Stomach smooth muscle (tissue), 2 donors: Measurements from ENCODE around the gene CUL9.

ENCODE experiments used
- H3K27ac ChIP-seq: one replicate; pipeline ENCODE4 v1.7.0; 2013; ENCODE audit warnings: mild to moderate bottlenecking, low read length, inconsistent platforms
- H3K27me3 ChIP-seq, 2 donors: one replicate each; pipeline ENCODE4 v1.7.0; 2013; ENCODE audit warnings: low read length in 2 of 2; ENCODE audit not compliant: insufficient read depth in 2 of 2, control insufficient read depth in 1 of 2
- H3K36me3 ChIP-seq, 2 donors: one replicate each; pipeline ENCODE4 v1.7.0; 2013; ENCODE audit warnings: low read length in 2 of 2; ENCODE audit not compliant: control insufficient read depth in 2 of 2, insufficient read depth in 2 of 2
- H3K4me1 ChIP-seq: one replicate; pipeline ENCODE4 v1.7.0; 2013; ENCODE audit warnings: low read length; ENCODE audit not compliant: control insufficient read depth, insufficient read depth
- H3K4me3 ChIP-seq, 2 donors: one replicate each; pipeline ENCODE4 v1.7.0; 2013; ENCODE audit warnings: low read length in 2 of 2
- H3K9ac ChIP-seq, 2 donors: one replicate each; pipeline ENCODE4 v1.7.0; 2013; ENCODE audit warnings: low read length in 2 of 2, mild to moderate bottlenecking in 1 of 2
- H3K9me3 ChIP-seq, 2 donors: one replicate each; pipeline ENCODE4 v1.7.0; 2013; ENCODE audit warnings: low read length in 2 of 2; ENCODE audit not compliant: control insufficient read depth in 2 of 2
- donor health status: healthy.
- donor health status: Pancreatic carcinoma.

The CUL9 gene

DNA sequence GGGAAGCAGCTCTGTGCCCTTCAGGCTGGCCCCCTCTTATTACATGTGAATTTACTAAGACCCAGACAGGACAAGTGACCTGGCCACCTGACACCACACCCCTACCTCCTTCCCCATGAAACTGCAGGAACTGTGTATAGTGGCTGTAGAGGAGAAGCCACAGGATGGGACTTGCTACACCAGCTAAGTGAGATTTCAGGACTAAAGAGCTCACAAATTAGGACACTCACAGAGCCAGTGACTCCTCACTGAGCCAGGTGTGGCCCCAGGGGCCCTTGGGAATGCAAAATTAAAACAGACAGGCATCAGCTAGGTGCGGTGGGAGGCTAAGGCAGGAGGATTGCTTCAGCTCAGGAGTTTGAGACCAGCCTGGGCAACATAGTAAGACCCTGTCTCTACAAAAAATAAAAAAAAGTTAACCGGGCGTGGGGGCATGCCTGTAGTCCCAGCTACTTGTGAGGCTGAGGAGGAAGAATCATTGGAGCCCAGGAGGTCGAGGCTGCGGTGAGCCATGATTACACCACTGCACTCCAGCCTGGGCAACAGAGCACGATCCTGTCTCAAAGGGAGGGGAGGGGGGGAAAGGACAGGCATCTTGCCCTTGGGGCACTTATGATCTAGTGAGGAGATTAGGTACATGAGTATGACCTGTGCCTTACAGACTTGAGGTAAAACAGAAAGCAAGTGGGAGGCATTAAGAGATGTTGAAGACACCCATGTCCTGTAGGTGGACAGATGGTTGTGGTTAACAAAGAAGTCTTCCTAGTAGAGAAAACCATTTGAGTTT, 34.1 kb upstream of the CUL9 start:
- H3K4me1 ChIP-seq: peaks cover 10% of the 10 kb centered on the region
- H3K9me3 ChIP-seq: no peaks in the 10 kb centered on the region
- no peak overlapping the region for H3K9ac ChIP-seq
- no peak overlapping the region for H3K27ac ChIP-seq
- no peak overlapping the region for H3K4me3 ChIP-seq
- no peaks in the 10 kb centered on the region for H3K27me3 ChIP-seq
- H3K36me3 ChIP-seq: no peaks in the 10 kb centered on the region

GRCh38 chr6:43149265-43149664, 32.7 kb upstream of the CUL9 start:
- H3K36me3 ChIP-seq: no peaks in the 10 kb centered on the region
- no peaks in the 10 kb centered on the region for H3K27me3 ChIP-seq
- H3K4me1 ChIP-seq: no peaks in the 10 kb centered on the region
- no peaks in the 10 kb centered on the region for H3K9me3 ChIP-seq
- H3K4me3 ChIP-seq: no peak overlapping the region
- no peak overlapping the region for H3K27ac ChIP-seq
- no peak overlapping the region for H3K9ac ChIP-seq

DNA sequence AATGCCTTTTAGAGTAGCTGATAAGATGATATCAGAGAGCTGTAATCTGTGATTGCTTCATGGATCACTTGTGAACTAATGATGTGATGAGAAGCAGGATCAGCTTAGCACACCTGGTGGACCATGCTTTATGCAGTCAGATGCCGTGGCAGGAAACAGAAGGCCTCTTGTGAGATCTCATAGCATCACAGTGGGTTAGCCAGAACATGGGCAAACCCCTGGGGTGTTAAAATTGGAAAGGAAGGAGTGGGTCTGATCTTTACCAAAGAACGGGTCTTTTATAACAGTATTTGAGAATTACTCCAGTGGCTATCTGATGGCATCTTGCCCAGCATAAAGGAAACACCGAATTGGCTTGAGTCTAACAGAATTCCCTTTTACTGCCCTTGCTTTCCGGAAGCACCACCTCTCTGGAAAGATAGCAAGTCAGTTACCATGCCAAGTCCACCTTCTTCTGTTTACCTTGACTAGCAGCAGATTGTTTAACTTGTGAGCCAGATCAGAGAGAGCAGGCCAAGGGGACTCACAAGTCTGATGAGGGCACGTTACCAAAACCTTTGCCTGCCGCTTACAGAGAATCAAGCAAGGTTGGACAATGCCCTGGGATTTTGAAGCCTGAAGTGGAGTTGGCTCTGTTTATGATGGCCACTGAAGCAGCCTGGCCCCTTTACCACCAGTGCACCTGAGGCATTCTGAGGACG, 31.8 kb upstream of the CUL9 start:
- no peaks in the 10 kb centered on the region for H3K36me3 ChIP-seq
- no peak overlapping the region for H3K9ac ChIP-seq
- H3K27me3 ChIP-seq: no peaks in the 10 kb centered on the region
- no peak overlapping the region for H3K27ac ChIP-seq
- H3K4me1 ChIP-seq: no peaks in the 10 kb centered on the region
- no peaks in the 10 kb centered on the region for H3K9me3 ChIP-seq
- no peak overlapping the region for H3K4me3 ChIP-seq

GRCh38 chr6:43159599-43159998, 22.4 kb upstream of the CUL9 start:
- no peaks in the 10 kb centered on the region for H3K36me3 ChIP-seq
- H3K27ac ChIP-seq: no peak overlapping the region
- no peaks in the 10 kb centered on the region for H3K9me3 ChIP-seq
- no peak overlapping the region for H3K4me3 ChIP-seq
- no peak overlapping the region for H3K9ac ChIP-seq
- no peaks in the 10 kb centered on the region for H3K27me3 ChIP-seq
- H3K4me1 ChIP-seq: no peaks in the 10 kb centered on the region

- no peak overlapping the region for H3K4me3 ChIP-seq
- H3K27me3 ChIP-seq: no peaks in the 10 kb centered on the region
- no peak overlapping the region for H3K27ac ChIP-seq
- H3K36me3 ChIP-seq: no peaks in the 10 kb centered on the region
- no peaks in the 10 kb centered on the region for H3K4me1 ChIP-seq
- H3K9me3 ChIP-seq: no peaks in the 10 kb centered on the region
- no peak overlapping the region for H3K9ac ChIP-seq
Observed at GRCh38 chr6:43163899-43164298, 18.1 kb upstream of the CUL9 start.

DNA sequence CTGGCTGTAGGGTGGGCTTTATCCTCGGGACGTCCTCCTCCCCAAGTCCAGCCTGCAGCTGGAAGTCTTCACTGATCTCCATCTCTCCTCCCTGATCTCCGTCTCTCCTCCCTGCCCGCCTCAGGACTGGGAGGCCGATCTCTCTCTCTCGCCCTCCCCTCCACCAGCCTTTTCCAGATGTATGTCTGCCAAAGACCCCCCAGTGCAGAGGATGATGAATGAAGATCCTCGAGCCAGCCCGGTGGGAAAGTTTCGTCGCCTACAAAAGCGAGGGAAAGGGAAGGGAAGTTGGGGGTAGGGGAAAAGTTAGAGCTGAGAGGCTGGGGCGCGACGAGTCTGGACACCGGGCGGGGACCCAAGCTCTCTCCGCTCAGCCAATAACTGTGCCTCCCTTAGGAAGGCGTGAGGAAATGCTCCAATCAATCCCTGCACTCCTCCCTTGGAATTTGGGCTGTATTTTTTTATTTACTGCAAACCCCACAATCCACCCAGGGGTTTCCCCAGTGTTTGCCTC, 11.5 kb upstream of the CUL9 start:
- H3K27ac ChIP-seq: peak overlapping the region; percentile 100

DNA sequence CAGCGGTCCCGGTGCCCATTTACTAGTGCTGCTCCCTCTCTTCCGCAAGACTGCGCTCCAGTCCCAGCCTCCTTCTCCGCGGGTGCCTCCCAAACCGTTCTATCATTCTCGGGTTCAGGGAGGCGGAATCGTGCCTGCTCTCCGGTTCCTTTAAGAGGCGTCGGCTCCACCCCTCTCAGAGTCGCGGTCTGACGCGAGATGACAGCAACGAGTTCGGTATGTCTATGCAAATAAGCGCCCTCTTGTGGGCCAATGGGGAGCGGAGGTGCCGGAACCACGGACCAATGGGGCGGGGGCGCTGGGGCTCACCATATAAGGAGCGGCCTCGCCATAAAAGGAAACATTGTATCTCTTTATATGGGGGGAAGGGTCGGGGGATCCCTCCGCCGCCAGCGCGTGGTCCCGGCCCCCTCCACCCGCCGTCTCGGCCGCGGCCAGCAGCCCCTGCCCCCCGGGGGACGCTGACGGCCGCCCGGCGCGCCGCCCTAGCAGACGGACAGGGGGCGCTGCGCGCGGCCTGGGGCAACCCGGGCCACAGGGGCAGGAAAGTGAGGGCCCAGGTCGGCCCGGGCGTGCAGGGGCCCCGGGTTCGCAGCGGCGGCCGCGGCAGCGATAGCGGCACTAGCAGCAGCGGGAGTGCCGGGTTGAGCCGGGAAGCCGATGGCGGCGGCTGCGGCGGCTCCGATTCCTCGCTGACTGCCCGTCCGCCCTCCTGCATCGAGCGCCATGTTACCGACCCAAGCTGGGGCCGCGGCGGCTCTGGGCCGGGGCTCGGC, 10.9 kb upstream of the CUL9 start, which contains the start of gene SRF:
SRF (plus strand) TSS at position 339 of the 776 bp plus-strand sequence; CDS start at position 727, 388 bp downstream.
- peaks cover 11 to 12% of the 10 kb centered on the region in 2 donors for H3K36me3 ChIP-seq
- no peaks in the 10 kb centered on the region for H3K9me3 ChIP-seq
- H3K4me3 ChIP-seq: peak within 1 kb of the TSS; percentile 97 to 98
- H3K9ac ChIP-seq: peak within 1 kb of the TSS; percentile 96 to 97
- peaks cover 42% of the 10 kb centered on the region for H3K4me1 ChIP-seq
- no peaks in the 10 kb centered on the region for H3K27me3 ChIP-seq
- H3K27ac ChIP-seq: peak within 1 kb of the TSS; percentile 100

More for the DNA sequence above, 11.5 kb upstream of the CUL9 start:
- Histone ChIP-seq H3K36me3 (peaks cover 4 to 5% of the 10 kb centered on the region in 2 donors), H3K4me3 (peak overlapping the region; percentile 66 to 98), H3K4me1 (peaks cover 36% of the 10 kb centered on the region), H3K9ac (peak overlapping the region; percentile 90 to 96), H3K9me3 (no peaks in the 10 kb centered on the region), H3K27me3 (no peaks in the 10 kb centered on the region)

- H3K4me3 ChIP-seq: peak overlapping the region; percentile 97 to 98
- H3K4me1 ChIP-seq: peaks cover 47% of the 10 kb centered on the region
- H3K36me3 ChIP-seq: peaks cover 15 to 17% of the 10 kb centered on the region in 2 donors
- H3K27ac ChIP-seq: peak overlapping the region; percentile 100
- no peaks in the 10 kb centered on the region for H3K27me3 ChIP-seq
- no peaks in the 10 kb centered on the region for H3K9me3 ChIP-seq
- H3K9ac ChIP-seq: peak overlapping the region; percentile 96 to 97
Observed at GRCh38 chr6:43171707-43172103, 10.3 kb upstream of the CUL9 start.

DNA sequence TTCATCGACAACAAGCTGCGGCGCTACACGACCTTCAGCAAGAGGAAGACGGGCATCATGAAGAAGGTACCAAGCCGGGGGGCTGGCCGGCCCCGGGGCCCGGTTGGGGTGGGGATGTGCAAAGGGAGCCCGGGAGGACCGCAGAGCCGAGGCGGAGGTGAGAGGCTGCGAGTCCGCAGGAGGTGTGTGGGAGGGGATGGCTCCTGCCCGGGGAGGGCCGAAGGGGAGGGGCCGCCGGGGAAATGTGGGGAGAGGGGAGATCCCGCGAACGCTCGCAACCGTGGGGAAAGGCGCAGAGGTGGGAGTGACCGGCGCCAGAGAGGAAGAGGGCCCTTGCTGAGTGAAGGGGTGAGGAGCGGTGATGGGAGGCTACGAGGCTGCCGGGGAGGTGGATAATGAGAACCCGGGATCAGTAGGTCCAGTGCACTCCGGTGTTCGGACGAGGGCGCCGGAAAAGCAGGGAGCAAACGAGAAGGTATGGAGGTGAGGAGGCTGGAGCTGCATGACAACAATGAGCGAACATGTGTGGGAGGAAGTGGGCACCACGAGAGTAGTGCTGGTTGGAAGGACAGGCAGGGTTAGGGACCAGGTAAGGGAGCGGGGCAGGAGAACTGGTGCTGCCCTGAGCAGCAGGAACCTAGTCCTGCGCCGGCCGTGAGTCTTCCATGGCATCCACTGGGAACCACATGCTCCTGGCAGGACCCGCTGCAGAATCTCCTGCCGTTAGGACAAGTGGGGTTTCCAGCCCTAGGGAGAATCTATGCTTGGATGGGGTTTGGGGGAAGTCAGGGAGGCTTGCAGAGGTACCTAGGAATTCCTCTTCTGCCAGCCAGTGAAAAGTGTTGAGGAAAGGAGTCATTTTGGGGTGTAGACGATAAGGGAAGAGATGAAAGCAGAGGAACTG, 9.6 kb upstream of the CUL9 start:
- H3K27me3 ChIP-seq: no peaks in the 10 kb centered on the region

More for the DNA sequence above, 9.6 kb upstream of the CUL9 start:
- Histone ChIP-seq H3K9me3 (no peaks in the 10 kb centered on the region), H3K36me3 (peaks cover 18 to 19% of the 10 kb centered on the region in 2 donors), H3K4me1 (peaks cover 47% of the 10 kb centered on the region), H3K4me3 (peak overlapping the region; percentile 97 to 98), H3K9ac (peak overlapping the region; percentile 96 to 97), H3K27ac (peak overlapping the region; percentile 100)
